K562 (cell line): ENCODE data around the gene TESMIN. TPM values are rescaled to one million over a fixed set of nuclear protein-coding genes. Genes with fewer than 3 reads are reported as not detected.

ENCODE experiments used
- ATAC-seq: fragments of 200-7000 bp; cut with Tn5 transposase; 3 replicates; pipeline ENCODE4 v1.9.1; 2020; ENCODE audit warnings: moderate library complexity
- BruUV-seq: library from RNA; stranded (reverse); fragments of 400-500 nt; replicated peaks from 2 replicates; lab custom pipeline; 2021; lab: Mats Ljungman, UMichigan
- CTCF ChIA-PET: fragments of 300-600 bp; formaldehyde crosslinking; extraction: SDS; loops from one replicate; lab custom pipeline; 2021; ENCODE audit warnings: low intra/inter-chr PET ratio; lab: Yijun Ruan, JAX
- POLR2A ChIA-PET: fragments of 300-600, 350-650 bp; sonication (Branson Sonifier 250); formaldehyde crosslinking; extraction: SDS; loops from one replicate; lab custom pipeline; 2021; ENCODE audit warnings: antibody characterized with exemption, inconsistent platforms; lab: Yijun Ruan, JAX
- DNase-seq, 4 experiments: peaks; one replicate each; pipeline versions ENCODE4 v3.0.0 to v3.0.0-alpha.2; 2011 to 2018; ENCODE audit warnings: low spot score in 3 of 4, mixed read lengths in 3 of 4; ENCODE audit errors: extremely low read depth in 1 of 4
- FAIRE-seq: peaks from 2 replicates; lab custom pipeline; 2011; peaks lifted over from hg19 to GRCh38; lab: Jason Lieb, UNC
- H2AFZ ChIP-seq: 2 replicates; pipeline ENCODE4 v1.6.0; 2011; ENCODE audit warnings: low read depth, low read length, control low read depth, inconsistent platforms
- H3K27ac ChIP-seq: fragments of 200-600 bp; 3 replicates; pipeline ENCODE4 v1.8.0; 2011; ENCODE audit warnings: low read depth, mild to moderate bottlenecking, control low read depth, inconsistent platforms, low read length, moderate library complexity, mixed read lengths; ENCODE audit errors: extremely low read depth
- H3K27me3 ChIP-seq, 2 experiments: fragments of 300-600 bp in 1 of 2; 2 replicates in 1 of 2; 3 replicates in 1 of 2; pipeline versions ENCODE4 v1.6.0 to v1.8.0; 2011; ENCODE audit warnings: inconsistent platforms in 2 of 2, low read length in 2 of 2, mild to moderate bottlenecking in 1 of 2, mixed read lengths in 1 of 2, moderate library complexity in 1 of 2; ENCODE audit not compliant: control insufficient read depth in 2 of 2, insufficient read depth in 2 of 2
- H3K36me3 ChIP-seq: fragments of 300-600 bp; 3 replicates; pipeline ENCODE4 v1.8.0; 2011; ENCODE audit warnings: mild to moderate bottlenecking, low read length, inconsistent platforms; ENCODE audit not compliant: control insufficient read depth, insufficient read depth
- H3K4me1 ChIP-seq, 2 experiments: fragments of 200-600 bp in 1 of 2; replicated peaks in 1 of 2; 2 replicates in 1 of 2; 3 replicates in 1 of 2; pipeline versions ENCODE4 v1.5.1 to v1.8.0; 2011; ENCODE audit warnings: inconsistent platforms in 2 of 2, low read length in 2 of 2, mild to moderate bottlenecking in 1 of 2, mixed read lengths in 1 of 2, moderate library complexity in 1 of 2; ENCODE audit not compliant: control insufficient read depth in 2 of 2, insufficient read depth in 2 of 2
- H3K4me2 ChIP-seq: 2 replicates; pipeline ENCODE4 v1.6.1; 2011; ENCODE audit warnings: low read length, control low read depth, inconsistent platforms, mixed read lengths; ENCODE audit not compliant: insufficient read depth
- H3K4me3 ChIP-seq: fragments of 200-600 bp; sonication (generic), shearing (Covaris generic); 2 replicates; pipeline ENCODE4 v1.5.1; 2016; ENCODE audit warnings: control low read depth, inconsistent platforms
- H3K79me2 ChIP-seq: fragments of 200-600 bp; 3 replicates; pipeline ENCODE4 v1.8.0; 2011; ENCODE audit warnings: low read length, inconsistent platforms; ENCODE audit not compliant: control insufficient read depth, insufficient read depth
- H3K9ac ChIP-seq, 2 experiments: 2 replicates each; pipeline versions ENCODE4 v1.6.0 to v1.6.1; 2011; ENCODE audit warnings: low read depth in 2 of 2, low read length in 2 of 2, control low read depth in 1 of 2, inconsistent platforms in 1 of 2, mild to moderate bottlenecking in 1 of 2, mixed read lengths in 1 of 2; ENCODE audit not compliant: insufficient read depth in 1 of 2
- H3K9me1 ChIP-seq: one replicate; pipeline ENCODE4 v1.6.0; 2011; ENCODE audit warnings: inconsistent platforms, mild to moderate bottlenecking, low read length, moderate library complexity; ENCODE audit not compliant: control insufficient read depth, insufficient read depth
- H3K9me3 ChIP-seq: replicated peaks from 2 replicates; pipeline ENCODE4 v1.5.1; 2011; ENCODE audit warnings: low read depth, low read length, inconsistent platforms; ENCODE audit not compliant: control insufficient read depth, insufficient read depth
- H4K20me1 ChIP-seq: replicated peaks from 2 replicates; pipeline ENCODE4 v1.6.1; 2011; ENCODE audit warnings: low read length, inconsistent platforms, mixed read lengths; ENCODE audit not compliant: control insufficient read depth, insufficient read depth
- ARID1B ChIP-seq: fragments of 450-650 bp; IDR thresholded peaks from 2 replicates; pipeline ENCODE4 v1.6.1; 2016; ENCODE audit warnings: antibody characterized with exemption, mild to moderate bottlenecking, inconsistent platforms
- BACH1 ChIP-seq: fragments of 200-800 bp; sonication (Bioruptor generic); IDR thresholded peaks from 2 replicates; pipeline ENCODE4 v1.6.1; 2016; ENCODE audit warnings: missing genetic modification characterization, missing compliant biosample characterization
- FIP1L1 ChIP-seq: fragments of 200-400 bp; formaldehyde crosslinking; IDR thresholded peaks from 2 replicates; pipeline ENCODE4 v1.6.1; 2018; ENCODE audit warnings: mild to moderate bottlenecking, low read depth, low read length; ENCODE audit not compliant: poor library complexity, severe bottlenecking
- FOXP1 ChIP-seq: sonication (generic); formaldehyde crosslinking; IDR thresholded peaks from 2 replicates; pipeline ENCODE4 v1.8.0; 2022; ENCODE audit warnings: mild to moderate bottlenecking, missing genetic modification reagents
- HDAC3 ChIP-seq: fragments of 450-650 bp; IDR thresholded peaks from 2 replicates; pipeline ENCODE4 v1.6.1; 2018; ENCODE audit warnings: borderline replicate concordance, mild to moderate bottlenecking, moderate library complexity; ENCODE audit not compliant: partially characterized antibody
- NONO ChIP-seq, 2 experiments: fragments of 200-400 bp in 1 of 2; fragments of 450-650 bp in 1 of 2; formaldehyde crosslinking in 1 of 2; IDR thresholded peaks; 2 replicates each; pipeline ENCODE4 v1.6.1; 2017; ENCODE audit warnings: low read depth in 2 of 2, mild to moderate bottlenecking in 2 of 2, moderate library complexity in 2 of 2, low read length in 1 of 2
- PTRF ChIP-seq: fragments of 450-650 bp; IDR thresholded peaks from 2 replicates; pipeline ENCODE4 v1.6.1; 2016; ENCODE audit warnings: mild to moderate bottlenecking, missing genetic modification characterization, missing compliant biosample characterization
- SMARCC2 ChIP-seq: fragments of 450-650 bp; IDR thresholded peaks from 2 replicates; pipeline ENCODE4 v1.6.1; 2017; ENCODE audit warnings: antibody characterized with exemption, moderate library complexity, mild to moderate bottlenecking, low read depth
- SRSF9 ChIP-seq: fragments of 200-400 bp; formaldehyde crosslinking; IDR thresholded peaks from 2 replicates; pipeline ENCODE4 v1.6.1; 2017; ENCODE audit warnings: low read depth, low read length, borderline replicate concordance
- ZFX ChIP-seq: sonication (generic); formaldehyde crosslinking; IDR thresholded peaks from 2 replicates; pipeline ENCODE4 v1.8.0; 2022; ENCODE audit warnings: mild to moderate bottlenecking, missing genetic modification reagents, moderate library complexity
- ZNF134 ChIP-seq: fragments of 250-450 bp; sonication (Bioruptor Pico); conservative IDR thresholded peaks from 2 replicates; pipeline ENCODE4 v1.4.0; 2020
- ZNF778 ChIP-seq: fragments of 450-650 bp; formaldehyde crosslinking; IDR thresholded peaks from 2 replicates; pipeline ENCODE4 v1.4.0; 2020; ENCODE audit warnings: mild to moderate bottlenecking, moderate library complexity
- WGBS: fragments of 100-300 bp; shearing (Covaris generic); methylation state at CpG from one replicate; pipeline ENCODE4 v1.1.6; 2016; ENCODE audit warnings: low coverage, mixed read lengths; ENCODE audit not compliant: insufficient coverage; ENCODE audit errors: missing lambda C conversion rate; 5-methylcytosine and 5-hydroxymethylcytosine counted together
- in situ Hi-C: fragments of 300-500 bp; cut with MboI; formaldehyde crosslinking; loops from 4 replicates; pipeline ENCODE4 v1.15.0; 2018; ENCODE audit warnings: inconsistent platforms, mixed read lengths
- intact Hi-C: fragments of 100-400 bp; cut with micrococcal nuclease; formaldehyde crosslinking; loops from 2 replicates; pipeline ENCODE4 v1.14.2; 2022
- polyA plus RNA-seq, 8 experiments: library from polyadenylated mRNA; depleted of rRNA in 4 of 8; stranded (reverse) in 5 of 8; unstranded in 3 of 8; fragments of >200 nt; fragmentation: Nextera tagmentation in 2 of 8; fragmentation: Illumina TruSeq in 1 of 8; extraction: Ambion mirVana in 2 of 8; extraction: Trizol in 1 of 8; gene quantifications; 2 replicates each; pipeline versions ENCODE4 v1.2.1 to v1.2.3, GENCODE V29; 2011 to 2014; ENCODE audit warnings: inconsistent platforms in 1 of 8, missing spikeins in 1 of 8
- total RNA-seq, 7 experiments: library from RNA; depleted of rRNA in 6 of 7; stranded (reverse); fragments of >200 nt in 6 of 7; fragmentation: Illumina TruSeq in 2 of 7; extraction: Trizol in 2 of 7; gene quantifications; 2 replicates each; pipeline versions ENCODE4 v1.2.1 to v1.2.3, GENCODE V29; 2011 to 2021; ENCODE audit warnings: low replicate concordance in 1 of 7

The TESMIN gene
- total and polyA plus RNA-seq, 9 of the 15 experiments (the other 6 are each of a cell fraction or from before 2014, with no cell fraction given): 8.9 to 50.5 (median 15.0) TPM

GRCh38 chr11:68750195-68751003, 921 bp downstream of the TESMIN start (continued):
- TF ChIP-seq NONO (IDR thresholded peaks at IDR 0.05; ENCODE audit: low read depth in 2 of 2, low read length in 1 of 2): 0 out of 4 replicates have a peak, but pooled peaks of 1 of the 2 experiments have one; percentile 26
- no peak for TF ChIP-seq PTRF
- no peak for TF ChIP-seq ARID1B
- TF ChIP-seq FIP1L1: peak; percentile 38
- no peak for TF ChIP-seq SMARCC2

GRCh38 chr11:68749229-68750123, 1.8 kb downstream of the TESMIN start:
- H3K36me3 ChIP-seq: peaks cover 47% of the 10 kb centered on the region
- no peak overlapping the region for H2AFZ ChIP-seq
- in situ Hi-C loops: no loop called here
- H3K9me1 ChIP-seq: no peaks in the 10 kb centered on the region
- 96% methylated on average over 19 of the region's 20 CpGs for WGBS
- H4K20me1 ChIP-seq: no peaks in the 10 kb centered on the region
- POLR2A ChIA-PET: interaction anchor here (0.6 to 1.6 kb wide), 6 partner anchors 8 to 90 kb away, joined by 3 to 4 read pairs (median 4); partner anchors contain the start of gene GAL
- no peaks in the 10 kb centered on the region for H3K27me3 ChIP-seq
- peak overlapping the region; percentile 91; the same call in 1 of the 3 replicates for H3K27ac ChIP-seq
- peaks cover 13% of the 10 kb centered on the region for H3K79me2 ChIP-seq
- intact Hi-C loops: no loop called here
- no peak overlapping the region for H3K4me3 ChIP-seq
- CTCF ChIA-PET: no interaction called here
- no peak for ATAC-seq
- DNase-seq: no peak
- peak overlapping the region in 1 of 2 experiments; percentile 18; a peak in 1 of 4 replicates for H3K9ac ChIP-seq
- H3K4me2 ChIP-seq: no peak overlapping the region
- BruUV-seq: TSS peak; percentile 45
- no peak for TF ChIP-seq BACH1 (tag)
- TF ChIP-seq SRSF9: no peak
- TF ChIP-seq HDAC3: no peak
- no peak for TF ChIP-seq ZNF778 (CRISPR knock-in tag)
- no peak for TF ChIP-seq FOXP1 (CRISPR knock-in tag)
- no peak for TF ChIP-seq ZNF134 (CRISPR knock-in tag)
- TF ChIP-seq ZFX: no peak
- H3K9me3 ChIP-seq: no peaks in the 10 kb centered on the region
- H3K4me1 ChIP-seq: peaks cover 0 to 22% of the 10 kb centered on the region in 2 experiments; a peak in 3 of 5 replicates
- FAIRE-seq: no peak
